DOHH2 (cell line): ENCODE data around the gene SLC22A4.

Experiments
- H3F3A ChIP-seq: fragments of 200-600 bp; sonication (generic), shearing (Covaris generic); 2 replicates; pipeline ENCODE4 v1.6.0; 2016; ENCODE audit warnings: antibody characterized with exemption, mild to moderate bottlenecking; ENCODE audit not compliant: control insufficient read depth, insufficient read depth
- H3K27ac ChIP-seq: fragments of 200-600 bp; sonication (generic); 2 replicates; pipeline ENCODE4 v1.5.1; 2014; ENCODE audit warnings: low read depth, mild to moderate bottlenecking, low read length, moderate library complexity
- H3K27me3 ChIP-seq: fragments of 200-600 bp; sonication (generic); 2 replicates; pipeline ENCODE4 v1.6.1; 2014; ENCODE audit warnings: mild to moderate bottlenecking, low read length, mixed read lengths; ENCODE audit not compliant: control insufficient read depth
- H3K36me3 ChIP-seq: fragments of 200-600 bp; sonication (generic); 2 replicates; pipeline ENCODE4 v1.6.1; 2014; ENCODE audit warnings: mild to moderate bottlenecking, low read length, moderate library complexity, mixed read lengths; ENCODE audit not compliant: control insufficient read depth
- H3K4me1 ChIP-seq: fragments of 200-600 bp; sonication (generic); 2 replicates; pipeline ENCODE4 v1.6.1; 2014; ENCODE audit warnings: mild to moderate bottlenecking, low read length, mixed read lengths; ENCODE audit not compliant: control insufficient read depth
- H3K4me2 ChIP-seq: fragments of 200-600 bp; sonication (generic); 2 replicates; pipeline ENCODE4 v1.6.0; 2014; ENCODE audit warnings: mild to moderate bottlenecking, low read length, moderate library complexity
- H3K4me3 ChIP-seq: fragments of 200-600 bp; sonication (generic); 2 replicates; pipeline ENCODE4 v1.5.1; 2014; ENCODE audit warnings: mild to moderate bottlenecking, low read length, mixed read lengths
- H3K79me2 ChIP-seq: fragments of 200-600 bp; sonication (generic); 2 replicates; pipeline ENCODE4 v1.6.1; 2014; ENCODE audit warnings: mild to moderate bottlenecking, low read length, mixed read lengths; ENCODE audit not compliant: control insufficient read depth
- H3K9me2 ChIP-seq: fragments of 200-600 bp; sonication (generic); replicated peaks from 2 replicates; pipeline ENCODE4 v1.6.1; 2014; ENCODE audit warnings: mild to moderate bottlenecking, low read length, mixed read lengths; ENCODE audit not compliant: control insufficient read depth
- H3K9me3 ChIP-seq: fragments of 200-600 bp; sonication (generic); 2 replicates; pipeline ENCODE4 v1.6.1; 2014; ENCODE audit warnings: antibody characterized with exemption, low read length, mixed read lengths; ENCODE audit not compliant: control insufficient read depth, insufficient read depth
- H4K20me1 ChIP-seq: fragments of 200-600 bp; sonication (generic); 2 replicates; pipeline ENCODE4 v1.6.0; 2014; ENCODE audit warnings: low read depth, mild to moderate bottlenecking, antibody characterized with exemption, low read length, moderate library complexity; ENCODE audit not compliant: control insufficient read depth, insufficient read depth
- CTCF ChIP-seq: fragments of 200-600 bp; sonication (generic); IDR thresholded peaks from one replicate; pipeline ENCODE4 v1.5.1; 2014; ENCODE audit warnings: antibody characterized with exemption, mild to moderate bottlenecking, low read depth, low read length; ENCODE audit not compliant: poor library complexity, severe bottlenecking
- EZH2phosphoT487 ChIP-seq: fragments of 200-600 bp; sonication (generic); IDR thresholded peaks from 2 replicates; pipeline ENCODE4 v1.6.1; 2017; ENCODE audit warnings: borderline replicate concordance, mild to moderate bottlenecking, antibody characterized with exemption, low read length, moderate library complexity, mixed read lengths

Gene SLC22A4

GRCh38 chr5:132259069-132259851 is 34.9 kb upstream of the SLC22A4 start:
- Histone ChIP-seq H3K9me2 (no peaks in the 10 kb centered on the region), H3K4me1 (no peaks in the 10 kb centered on the region), H3K27ac (no peak overlapping the region), H3K9me3 (no peaks in the 10 kb centered on the region), H4K20me1 (no peaks in the 10 kb centered on the region), H3F3A (no peaks in the 10 kb centered on the region), H3K4me3 (no peak overlapping the region), H3K79me2 (no peaks in the 10 kb centered on the region), H3K36me3 (no peaks in the 10 kb centered on the region), H3K27me3 (peaks cover 11% of the 10 kb centered on the region), H3K4me2 (no peak overlapping the region)
- TF ChIP-seq EZH2phosphoT487 (no peak), CTCF (no peak)

- Histone ChIP-seq H3K79me2 (no peaks in the 10 kb centered on the region), H3K27ac (no peak overlapping the region), H3F3A (no peaks in the 10 kb centered on the region), H3K4me1 (no peaks in the 10 kb centered on the region), H3K36me3 (no peaks in the 10 kb centered on the region), H3K9me3 (no peaks in the 10 kb centered on the region), H4K20me1 (no peaks in the 10 kb centered on the region), H3K4me2 (no peak overlapping the region), H3K4me3 (no peak overlapping the region), H3K9me2 (no peaks in the 10 kb centered on the region), H3K27me3 (peaks cover 11% of the 10 kb centered on the region)
- TF ChIP-seq EZH2phosphoT487 (no peak), CTCF (no peak)
Measured at GRCh38 chr5:132260051-132260450, 34.1 kb upstream of the SLC22A4 start.

GRCh38 chr5:132260714-132261551 is 33.3 kb upstream of the SLC22A4 start:
- Histone ChIP-seq H3K27ac (no peak overlapping the region), H3F3A (no peaks in the 10 kb centered on the region), H3K4me2 (no peak overlapping the region), H3K4me3 (no peak overlapping the region), H3K36me3 (no peaks in the 10 kb centered on the region), H3K9me3 (no peaks in the 10 kb centered on the region), H3K4me1 (no peaks in the 10 kb centered on the region), H4K20me1 (no peaks in the 10 kb centered on the region), H3K9me2 (no peaks in the 10 kb centered on the region), H3K79me2 (no peaks in the 10 kb centered on the region), H3K27me3 (peaks cover 11% of the 10 kb centered on the region)
- no peak for TF ChIP-seq EZH2phosphoT487
- TF ChIP-seq CTCF, result no peak
